Measurements from ENCODE around the gene EMP2.

EMP2 gene

DNA sequence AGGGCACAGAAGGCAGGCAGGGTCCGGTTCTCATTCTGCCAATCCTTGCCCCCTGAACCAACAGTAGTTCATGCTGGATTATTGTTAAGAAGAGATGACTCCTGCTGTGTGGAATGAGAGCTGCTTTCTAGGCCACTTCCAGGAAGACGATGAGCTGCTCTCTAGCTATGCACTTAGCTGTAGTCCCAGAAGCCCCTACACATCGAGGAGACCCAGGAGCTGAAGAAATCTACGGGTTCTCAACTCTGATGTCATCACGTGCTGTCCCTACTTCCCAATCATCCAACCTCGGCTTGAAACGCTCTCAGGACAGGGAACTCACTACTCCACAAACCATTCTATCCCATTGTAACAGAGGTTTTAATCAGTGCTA is 29.0 kb upstream of the EMP2 start:
- FAIRE-seq: no peak

DNA sequence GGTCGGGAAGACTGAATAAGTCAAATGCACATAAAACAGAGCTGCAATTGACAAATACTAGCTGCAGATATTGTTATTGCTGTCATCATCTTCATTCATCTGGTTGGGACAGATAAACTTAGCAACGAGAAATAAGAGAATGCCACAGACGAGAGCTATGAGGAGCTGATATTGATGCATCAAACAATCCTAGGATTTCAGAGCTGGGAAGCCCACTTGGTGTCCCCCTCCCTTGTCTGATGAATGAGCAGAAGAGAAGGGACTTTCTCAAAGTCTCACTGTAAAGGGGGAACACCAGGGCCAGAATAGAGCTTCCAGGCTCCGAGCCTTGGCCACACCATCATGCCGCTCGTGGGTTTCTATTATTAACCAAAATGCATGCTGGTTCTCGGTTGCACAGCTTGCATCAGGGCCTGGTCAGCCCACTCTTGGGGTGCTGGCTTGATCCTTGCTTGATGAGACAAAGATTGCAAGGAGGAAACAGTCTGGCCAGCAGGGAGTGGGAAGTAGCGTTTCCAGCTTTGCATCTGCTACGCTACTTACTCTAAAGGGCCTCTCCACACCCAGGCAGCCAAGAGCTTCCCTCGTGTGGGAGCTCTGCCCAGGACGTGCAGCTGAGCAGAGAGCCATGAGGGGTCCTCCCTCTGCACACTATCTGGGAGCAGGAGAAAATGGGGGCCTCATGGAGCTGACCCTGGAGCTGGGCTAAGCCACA is 28.4 kb upstream of the EMP2 start:
- no peak for FAIRE-seq

DNA sequence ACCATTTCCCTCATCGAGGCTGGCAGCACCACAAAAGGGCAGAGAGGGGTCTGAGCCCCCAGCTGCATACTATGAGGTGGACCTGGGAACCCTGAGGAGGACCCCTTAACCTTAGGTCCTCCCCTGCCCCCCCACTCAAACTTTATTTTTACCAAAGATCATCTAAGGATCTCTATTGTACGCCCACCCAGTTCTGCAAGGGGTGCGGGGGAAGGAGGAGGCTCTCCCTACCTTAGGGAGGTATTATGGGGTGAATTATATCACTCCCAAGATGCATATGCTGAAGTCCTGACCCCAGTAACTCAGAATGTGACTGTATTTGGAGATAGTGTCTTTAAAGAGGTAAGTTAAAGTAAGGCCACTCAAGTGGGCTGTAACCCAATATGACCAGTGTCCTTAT is 26.8 kb upstream of the EMP2 start:
- FAIRE-seq: no peak

DNA sequence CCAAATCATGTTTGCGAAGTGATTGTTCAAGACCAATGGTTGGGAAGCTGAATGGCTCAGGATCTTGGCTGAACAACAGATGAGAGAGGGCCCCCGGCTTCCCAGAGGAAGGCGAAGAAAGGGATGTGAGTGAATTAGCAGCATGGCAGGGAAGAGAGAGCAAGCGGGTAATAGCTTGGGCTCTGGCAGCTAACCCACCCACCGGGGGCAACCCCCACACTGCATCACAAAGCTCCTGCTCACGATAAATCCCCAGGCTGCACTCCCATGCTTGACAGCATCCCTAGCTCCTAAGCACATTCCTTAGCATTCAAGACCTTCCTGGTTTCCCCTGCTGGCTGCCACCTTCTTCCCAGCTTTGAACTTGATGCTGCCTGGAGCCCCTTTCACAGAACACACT is 26.2 kb upstream of the EMP2 start:
- no peak for FAIRE-seq

DNA sequence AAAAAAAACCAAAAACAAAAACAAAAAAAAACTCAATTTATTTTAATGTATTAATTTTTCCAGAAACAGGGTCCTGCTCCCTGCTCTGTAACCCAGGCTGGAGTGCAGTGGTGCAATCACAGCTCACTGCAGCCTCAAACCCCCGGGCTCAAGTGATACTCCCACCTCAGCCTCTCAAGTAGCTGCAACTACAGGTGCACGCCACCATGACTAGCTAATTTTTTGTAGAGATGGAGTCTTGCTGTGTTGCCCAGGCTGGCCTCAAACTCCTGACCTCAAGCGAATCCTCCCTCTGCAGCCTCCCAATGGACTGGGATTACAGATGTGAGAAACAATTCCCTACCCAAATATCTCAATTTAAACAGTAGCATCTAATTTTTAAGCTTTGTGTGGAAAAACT is 25.2 kb upstream of the EMP2 start:
- no peak for FAIRE-seq

DNA sequence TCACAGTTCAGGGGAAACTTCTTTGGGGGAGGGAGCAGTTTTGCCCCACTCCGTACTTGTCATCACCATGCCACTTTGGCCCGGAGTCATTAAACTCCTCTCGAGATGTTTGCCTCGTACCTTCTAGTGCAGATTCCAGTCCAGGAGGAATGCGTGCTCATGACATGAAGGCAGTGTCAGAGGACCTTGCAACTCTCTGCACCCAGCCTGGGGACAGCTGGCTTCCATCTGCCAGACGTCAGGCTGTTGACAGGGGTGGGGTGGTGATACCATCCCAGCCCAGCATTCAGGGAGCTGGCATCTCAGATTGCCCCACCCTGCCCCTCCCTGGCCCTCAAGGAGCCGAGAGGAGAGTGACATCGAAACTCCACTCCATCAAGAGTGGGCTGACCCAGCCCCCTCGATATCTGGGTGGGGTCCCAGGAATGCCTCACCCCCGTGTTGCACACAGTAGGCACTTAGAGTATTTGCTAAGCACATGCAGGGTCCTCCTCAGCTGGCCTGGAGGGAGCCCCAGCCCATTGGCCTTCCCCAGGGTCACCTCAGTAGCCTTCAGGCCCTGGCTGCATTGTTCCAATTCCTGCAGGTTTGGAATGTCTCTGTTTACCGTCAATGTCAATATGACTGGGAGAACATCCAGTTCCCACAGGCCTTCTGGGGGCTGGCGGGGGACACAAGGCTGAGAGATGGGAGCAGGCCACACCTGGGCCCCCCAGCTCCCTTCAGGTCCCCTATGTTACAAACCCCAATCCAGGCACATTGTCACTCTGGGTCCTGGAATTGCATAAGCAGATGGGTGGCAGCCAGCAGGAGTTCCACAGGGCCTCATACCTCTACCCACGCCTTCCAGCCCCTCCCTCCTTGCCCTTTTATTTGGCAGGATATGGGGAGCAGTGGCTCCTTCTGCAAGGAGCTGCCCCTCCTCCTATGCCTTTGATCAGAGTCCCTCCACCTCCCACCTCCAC is 21.3 kb upstream of the EMP2 start:
- FAIRE-seq: no peak

DNA sequence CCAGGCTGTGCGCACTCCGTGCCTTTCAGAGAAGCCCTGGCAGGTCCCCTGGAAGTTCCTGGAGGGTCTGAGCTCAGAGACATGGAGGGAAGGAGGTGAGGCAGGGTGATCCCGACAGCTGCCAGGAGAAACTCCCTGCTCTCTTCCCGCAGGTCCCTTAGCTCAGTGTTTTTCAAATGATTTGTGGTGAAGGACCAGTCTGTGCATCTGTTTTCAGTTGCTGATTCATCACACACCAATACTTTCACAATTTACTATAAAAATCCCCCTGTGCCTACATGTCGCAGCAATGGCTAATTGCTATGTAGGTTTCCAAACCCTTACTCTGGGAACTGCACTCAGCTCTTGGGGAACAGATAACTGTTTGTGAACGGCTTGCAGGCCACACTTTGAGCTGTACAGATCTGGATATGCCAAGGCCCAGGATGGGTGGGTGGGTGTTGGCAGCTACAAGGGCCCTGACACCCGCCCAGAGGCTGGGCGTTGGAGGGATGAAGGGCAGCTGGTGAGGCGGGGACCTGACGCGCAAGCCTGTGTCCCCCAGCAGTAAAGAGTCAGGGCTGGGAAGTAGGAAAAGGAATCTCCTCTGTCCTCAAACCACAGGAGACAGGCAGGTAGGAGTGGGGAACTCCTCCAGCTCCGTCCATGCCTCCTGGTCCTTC is 20.5 kb upstream of the EMP2 start:
- FAIRE-seq: no peak

DNA sequence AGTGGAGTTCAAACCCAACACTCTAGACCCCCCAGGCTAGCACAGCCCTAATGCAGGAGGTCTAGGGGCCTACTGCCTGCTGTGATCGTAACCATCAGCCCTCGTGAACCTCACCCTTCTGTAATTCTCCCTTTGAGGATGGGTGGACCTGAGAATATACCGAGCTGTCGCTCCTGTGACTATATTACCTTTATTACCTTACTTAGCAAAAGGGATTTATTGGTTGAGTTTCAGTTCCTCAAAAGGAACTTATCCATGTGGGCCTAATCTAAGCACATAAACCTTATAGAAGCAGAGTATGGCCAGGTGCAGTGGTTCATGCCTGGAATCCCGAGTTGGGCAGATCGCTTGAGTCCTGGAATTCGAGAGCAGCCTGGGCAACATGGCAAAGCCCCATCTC is 19.2 kb upstream of the EMP2 start:
- FAIRE-seq: no peak

DNA sequence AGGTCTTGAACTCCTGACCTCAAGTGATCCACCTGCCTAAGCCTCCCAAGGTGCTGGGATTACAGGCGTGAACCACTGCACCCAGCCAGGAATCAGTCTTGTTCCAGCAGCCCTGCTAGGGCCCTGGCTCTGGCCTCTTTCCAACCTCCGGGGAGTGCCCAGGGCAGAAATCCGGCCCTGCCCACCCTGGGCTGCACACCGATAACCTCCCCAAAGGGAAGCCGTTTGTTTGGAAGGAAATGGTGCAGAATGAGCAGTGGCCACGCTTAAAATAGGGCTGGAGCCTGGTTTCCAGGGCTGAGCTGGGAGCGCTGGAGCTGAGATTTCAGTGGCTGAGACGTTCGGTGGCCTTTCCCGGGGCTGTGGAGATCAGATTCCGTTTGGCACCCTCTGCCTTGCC is 17.8 kb upstream of the EMP2 start:
- no peak for FAIRE-seq

DNA sequence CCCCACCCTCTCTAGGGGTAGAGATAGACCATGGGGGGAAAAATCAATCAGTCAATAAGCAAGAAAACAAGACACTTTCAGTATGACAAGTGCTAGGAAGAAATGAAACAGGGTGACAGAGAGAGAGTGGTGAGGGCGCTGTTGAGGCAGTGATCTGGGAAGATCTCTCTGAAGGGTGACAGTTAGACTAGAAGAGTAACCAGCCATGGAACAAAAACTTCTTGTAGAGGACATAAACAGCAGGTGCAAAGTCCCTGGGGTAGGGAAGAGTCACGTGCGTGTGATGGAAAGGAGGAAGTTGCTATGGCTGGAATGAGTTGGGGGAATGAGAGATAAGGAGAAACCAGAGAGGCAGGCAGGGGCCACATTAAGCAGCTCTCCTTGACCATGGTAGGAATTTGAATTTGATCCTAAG is 16.8 kb upstream of the EMP2 start:
- FAIRE-seq: no peak

DNA sequence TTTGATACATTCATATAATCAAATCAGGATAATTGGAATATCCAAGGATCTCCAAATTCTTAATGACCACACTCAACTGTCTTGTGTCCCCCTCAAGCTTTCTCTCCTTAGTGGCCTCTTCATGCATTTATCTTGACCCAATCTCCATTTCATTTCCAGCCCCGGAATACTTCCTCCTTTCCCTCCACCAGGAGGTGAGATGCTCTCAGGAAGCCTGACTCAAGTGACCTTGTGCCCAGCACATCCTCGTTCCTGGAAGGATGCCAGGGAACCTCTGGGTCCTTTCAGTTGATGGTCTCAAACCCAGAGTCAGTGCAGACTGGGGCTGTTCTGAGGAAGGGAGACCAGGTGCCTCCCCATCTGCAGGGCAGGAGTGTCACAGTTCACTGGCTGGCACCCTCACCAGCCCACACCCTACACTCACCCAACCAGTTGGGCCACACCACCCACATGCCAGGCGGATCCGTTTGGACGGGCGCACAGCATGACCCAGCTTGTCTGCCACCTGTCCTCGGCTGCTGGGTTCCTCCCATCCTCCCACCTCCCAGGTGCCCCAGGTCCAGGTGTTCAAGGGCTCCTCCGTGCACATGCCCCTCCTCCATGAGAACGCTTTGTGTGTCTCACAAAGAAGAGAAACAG is 14.0 kb upstream of the EMP2 start:
- no peak for FAIRE-seq

DNA sequence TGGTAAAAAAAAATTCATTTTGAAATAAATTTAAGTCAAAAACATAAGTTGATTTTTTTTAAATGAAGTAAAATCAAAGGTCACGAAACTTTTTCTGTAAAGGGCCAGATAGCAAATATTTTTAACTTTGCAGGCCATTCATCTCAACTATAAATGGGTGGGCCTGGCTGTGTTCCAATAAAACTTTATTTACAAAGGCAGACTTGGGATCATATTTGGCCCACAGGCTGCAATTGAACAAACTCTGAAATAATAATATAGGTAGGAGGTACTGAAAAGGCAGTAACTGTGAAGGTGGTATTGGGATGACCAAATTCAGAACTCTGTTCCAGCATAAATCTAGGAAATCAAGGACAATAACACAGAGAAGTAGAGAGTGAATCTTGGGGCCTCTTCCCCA is 12.2 kb upstream of the EMP2 start:
- FAIRE-seq: no peak

DNA sequence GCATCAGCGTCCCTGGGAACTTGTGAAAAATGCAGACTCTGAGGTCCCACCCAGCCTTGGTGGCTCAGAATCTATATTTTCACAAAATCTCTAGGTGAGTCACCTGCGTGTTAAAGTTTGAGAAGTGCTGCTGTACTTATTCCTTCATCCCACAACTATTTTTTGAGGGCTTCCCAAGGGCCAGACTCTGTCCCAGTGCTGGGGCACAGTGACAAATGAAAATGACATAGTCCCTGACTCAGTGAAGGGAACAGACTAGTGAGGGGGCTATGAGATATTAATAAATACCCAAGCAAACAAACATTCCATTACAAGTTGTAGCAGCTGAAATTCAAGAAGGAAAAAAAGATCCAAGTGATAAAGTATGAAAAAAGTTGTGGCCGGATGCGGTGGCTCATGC is 9.9 kb upstream of the EMP2 start:
- no peak for FAIRE-seq

DNA sequence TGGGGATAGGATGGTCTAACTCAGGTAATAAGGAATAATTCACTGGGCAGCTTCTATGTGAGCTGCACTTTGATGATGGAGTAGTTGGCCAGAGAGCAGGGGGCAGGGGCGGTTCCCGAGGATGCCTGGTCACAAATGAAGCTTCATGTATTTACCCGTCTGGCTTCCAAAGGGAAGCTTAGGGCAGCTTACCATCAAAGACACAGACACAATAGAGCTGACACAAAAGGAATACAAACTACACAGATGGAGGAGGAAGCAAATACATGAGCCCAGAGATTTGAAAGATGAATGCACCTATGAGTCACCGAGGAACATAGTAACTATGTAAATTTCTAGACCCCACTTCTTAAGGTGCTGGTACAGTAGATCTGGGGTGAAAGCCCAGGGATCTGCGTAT is 8.7 kb upstream of the EMP2 start:
- FAIRE-seq: no peak

DNA sequence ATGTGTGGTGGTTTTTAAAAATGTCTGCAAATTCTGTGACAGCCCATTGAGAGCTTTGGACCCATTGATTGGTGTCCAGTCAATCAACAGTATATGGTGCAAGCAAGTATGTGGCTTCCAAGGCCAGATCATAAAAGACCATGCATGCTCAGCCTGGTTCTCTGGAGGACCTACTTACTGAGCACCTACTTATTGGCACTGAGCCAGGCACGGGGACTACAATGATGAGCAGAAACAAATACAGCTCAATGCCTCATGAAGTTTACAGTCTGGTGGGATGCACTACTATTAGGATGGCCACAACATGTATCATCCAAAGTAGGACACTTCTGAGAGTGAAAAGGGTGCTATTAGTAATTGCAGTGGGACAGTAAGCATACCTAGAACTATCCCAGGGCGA is 7.2 kb upstream of the EMP2 start:
- FAIRE-seq: no peak

DNA sequence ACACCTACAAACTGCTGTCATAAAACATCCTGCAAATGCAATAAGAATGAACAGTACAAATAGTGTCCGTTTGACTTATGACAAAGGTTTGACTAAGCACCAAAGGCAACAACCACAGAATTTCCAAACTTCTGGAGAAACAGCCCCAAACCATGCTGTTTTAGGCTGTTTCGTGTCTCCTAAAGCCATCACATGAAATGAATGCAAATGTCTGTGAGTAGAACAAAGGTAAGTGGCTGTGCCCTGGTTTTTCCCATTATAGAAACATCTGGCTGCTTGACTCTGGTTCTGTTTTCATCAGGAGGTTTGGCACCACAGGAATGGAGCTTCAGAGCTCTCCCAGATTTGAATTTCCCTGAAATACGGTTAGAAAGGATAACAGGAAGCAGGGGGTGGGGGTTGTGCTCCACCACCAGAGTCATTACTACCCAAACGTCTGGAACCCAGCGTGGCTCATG is 4.6 kb upstream of the EMP2 start:
- no peak for FAIRE-seq

DNA sequence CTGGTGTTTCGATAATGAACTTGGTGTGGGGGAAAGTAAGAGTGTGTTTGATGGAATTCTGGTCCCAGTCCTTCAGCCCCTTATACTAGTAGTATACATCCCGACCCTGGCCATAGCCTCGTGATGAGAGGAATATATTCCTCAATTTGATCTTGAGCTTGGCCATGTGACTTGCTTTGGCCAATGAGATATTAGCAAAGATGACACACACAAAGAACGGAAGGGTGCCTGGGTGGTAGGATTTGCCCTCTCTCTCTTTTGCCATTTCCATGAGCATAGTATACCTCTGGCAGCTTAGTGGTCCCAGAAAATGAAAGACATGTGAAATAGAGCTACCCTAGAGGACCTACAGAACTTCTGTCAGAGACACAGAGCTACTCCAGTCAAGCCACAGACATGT is 2.9 kb upstream of the EMP2 start:
- FAIRE-seq: no peak

DNA sequence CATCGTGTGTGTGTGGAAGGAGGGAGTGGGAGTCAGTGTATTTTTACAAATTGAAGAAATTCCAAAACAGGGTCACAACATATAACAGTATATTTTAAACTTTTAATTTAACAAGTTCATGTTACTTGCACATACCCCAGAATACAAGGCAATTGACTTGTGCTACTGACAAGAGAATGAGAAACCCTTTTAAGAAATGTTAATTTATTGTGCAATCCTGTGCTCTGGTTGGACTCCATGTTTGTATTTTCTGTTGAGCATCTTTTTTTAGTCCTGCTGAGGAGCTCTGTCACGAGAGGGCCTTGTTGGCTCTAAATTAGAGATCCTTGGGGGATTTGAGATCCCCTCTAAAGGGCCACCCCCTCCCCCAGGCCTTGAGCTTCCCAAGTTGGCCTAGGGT is 1.1 kb upstream of the EMP2 start:
- no peak for FAIRE-seq

DNA sequence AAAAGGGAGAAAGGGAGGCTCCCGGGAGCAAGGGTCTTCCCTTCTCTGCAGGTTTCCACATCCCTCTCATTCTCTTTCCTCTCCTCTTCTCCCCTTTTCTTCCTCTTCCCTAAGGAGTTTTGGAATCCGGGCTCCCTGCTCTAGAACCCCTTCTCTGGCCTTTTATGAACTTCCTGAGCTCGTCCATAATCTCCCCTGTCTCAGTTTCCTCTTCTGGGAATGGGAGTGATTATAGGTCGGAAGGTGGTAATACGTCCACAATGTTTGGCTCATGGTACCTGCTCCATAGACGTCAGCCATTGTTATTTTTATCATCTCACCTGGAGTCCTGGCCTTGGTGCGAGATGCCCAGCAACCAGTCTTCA is 467 bp upstream of the EMP2 start:
- no peak for FAIRE-seq

DNA sequence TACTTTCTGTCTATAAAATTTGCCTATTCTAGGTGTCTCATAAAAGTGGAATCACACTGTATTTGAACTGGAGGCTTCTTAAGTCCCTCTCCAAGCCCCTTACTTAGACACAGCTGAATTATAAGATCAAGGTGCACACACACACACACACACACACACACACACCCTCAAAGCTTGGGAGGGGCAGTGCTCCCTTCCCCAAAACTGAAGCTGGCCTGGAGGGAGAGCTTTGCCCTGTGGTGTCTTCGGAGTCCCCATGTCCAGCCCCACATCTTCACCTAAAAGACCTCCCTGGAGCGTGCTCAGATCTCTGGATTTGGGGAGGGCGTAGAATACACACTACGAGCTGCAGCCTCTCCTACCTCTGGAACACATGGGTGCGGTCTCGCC is 828 bp downstream of the EMP2 start:
- FAIRE-seq: no peak

DNA sequence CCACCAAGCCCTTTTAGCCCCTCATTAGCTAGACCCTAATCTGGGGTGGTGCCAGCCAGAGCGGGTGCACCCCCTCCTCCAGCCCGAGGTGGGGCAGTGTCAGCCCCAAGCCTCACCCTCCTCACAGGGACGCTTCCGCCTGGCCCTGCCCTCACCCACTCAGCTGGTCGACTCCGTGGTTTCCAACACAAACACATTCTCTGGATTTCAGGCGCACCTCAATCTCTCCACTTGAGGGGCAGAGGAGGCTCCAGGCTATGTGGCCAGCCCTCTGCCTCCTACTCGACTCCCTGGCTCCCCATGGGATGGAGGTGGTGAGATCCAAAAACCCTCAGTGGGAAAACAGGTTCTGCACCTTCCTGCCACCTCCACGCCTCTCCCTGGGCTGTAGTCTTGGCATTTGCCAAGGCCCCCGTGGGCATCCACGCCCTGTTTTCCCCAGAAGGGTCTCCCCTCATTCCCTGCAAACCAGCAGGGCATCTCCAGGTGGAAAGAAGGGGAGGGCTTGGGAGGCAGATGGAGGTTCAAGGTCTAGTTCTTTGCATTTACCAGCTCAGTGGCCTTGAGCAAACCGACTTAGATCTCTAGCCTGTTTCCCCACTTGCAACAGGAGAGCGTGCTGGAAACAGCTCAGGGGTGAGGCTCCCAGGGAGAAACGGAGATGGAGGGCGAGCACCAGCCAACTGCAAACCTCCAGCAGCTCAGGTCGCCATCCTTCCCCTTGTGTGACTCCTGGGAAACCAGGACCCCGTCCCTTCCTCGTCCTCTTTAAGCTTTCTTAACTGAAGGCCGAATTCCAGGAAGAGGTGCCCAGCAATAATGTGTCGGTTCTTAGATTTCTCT is 1.7 kb downstream of the EMP2 start:
- FAIRE-seq: no peak
